Measurements from ENCODE around the gene SCMH1. TPM values are rescaled to one million over a fixed set of nuclear protein-coding genes. Genes with fewer than 3 reads are reported as not detected.

Gene SCMH1
- total RNA-seq, 1 experiment from 2014 or later = 25.9 TPM

- H3K4me3 Mint-ChIP-seq (ENCODE audit: low read depth, unreplicated experiment) = no peak overlapping the region
- no TSS peak for BruUV-seq (replicated peaks)
- peaks cover 100% of the 10 kb centered on the region for H3K27me3 Mint-ChIP-seq (ENCODE audit: unreplicated experiment)
These were observed 44.4 kb upstream of the SCMH1 start for GRCh38 chr1:41286486-41286885.

GRCh38 chr1:41285818-41286217 lies 43.7 kb upstream of the SCMH1 start:
- TF ChIP-seq, protein P1, sequence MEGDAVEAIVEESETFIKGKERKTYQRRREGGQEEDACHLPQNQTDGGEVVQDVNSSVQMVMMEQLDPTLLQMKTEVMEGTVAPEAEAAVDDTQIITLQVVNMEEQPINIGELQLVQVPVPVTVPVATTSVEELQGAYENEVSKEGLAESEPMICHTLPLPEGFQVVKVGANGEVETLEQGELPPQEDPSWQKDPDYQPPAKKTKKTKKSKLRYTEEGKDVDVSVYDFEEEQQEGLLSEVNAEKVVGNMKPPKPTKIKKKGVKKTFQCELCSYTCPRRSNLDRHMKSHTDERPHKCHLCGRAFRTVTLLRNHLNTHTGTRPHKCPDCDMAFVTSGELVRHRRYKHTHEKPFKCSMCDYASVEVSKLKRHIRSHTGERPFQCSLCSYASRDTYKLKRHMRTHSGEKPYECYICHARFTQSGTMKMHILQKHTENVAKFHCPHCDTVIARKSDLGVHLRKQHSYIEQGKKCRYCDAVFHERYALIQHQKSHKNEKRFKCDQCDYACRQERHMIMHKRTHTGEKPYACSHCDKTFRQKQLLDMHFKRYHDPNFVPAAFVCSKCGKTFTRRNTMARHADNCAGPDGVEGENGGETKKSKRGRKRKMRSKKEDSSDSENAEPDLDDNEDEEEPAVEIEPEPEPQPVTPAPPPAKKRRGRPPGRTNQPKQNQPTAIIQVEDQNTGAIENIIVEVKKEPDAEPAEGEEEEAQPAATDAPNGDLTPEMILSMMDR (IDR thresholded peaks at IDR 0.05; ENCODE audit: unreplicated experiment) = no peak
- CTCF ChIA-PET = no interaction called here
- peaks cover 100% of the 10 kb centered on the region for H3K27me3 Mint-ChIP-seq (ENCODE audit: unreplicated experiment)
- H3K9me3 Mint-ChIP-seq (ENCODE audit: low read depth, unreplicated experiment) = no peaks in the 10 kb centered on the region
- intact Hi-C loops (cut with micrococcal nuclease; ENCODE audit: unreplicated experiment) = no loop called here
- H3K4me1 Mint-ChIP-seq (ENCODE audit: low read depth, unreplicated experiment) = peaks cover 8% of the 10 kb centered on the region
- no TSS peak for BruUV-seq (replicated peaks)
- no peak overlapping the region for H3K4me3 Mint-ChIP-seq (ENCODE audit: low read depth, unreplicated experiment)
- H3K27ac Mint-ChIP-seq (ENCODE audit: unreplicated experiment) = no peak overlapping the region
- no peak for DNase-seq
- no peaks in the 10 kb centered on the region for H3K36me3 Mint-ChIP-seq (ENCODE audit: insufficient read depth, unreplicated experiment)

More at GRCh38 chr1:41286486-41286885, 44.4 kb upstream of the SCMH1 start:
- Mint-ChIP-seq H3K36me3 (ENCODE audit: insufficient read depth, unreplicated experiment) (no peaks in the 10 kb centered on the region), H3K9me3 (ENCODE audit: low read depth, unreplicated experiment) (no peaks in the 10 kb centered on the region), H3K4me1 (ENCODE audit: low read depth, unreplicated experiment) (peaks cover 1% of the 10 kb centered on the region), H3K27ac (ENCODE audit: unreplicated experiment) (no peak overlapping the region)
- CTCF ChIA-PET = no interaction called here
- no peak for DNase-seq
- intact Hi-C loops (cut with micrococcal nuclease; ENCODE audit: unreplicated experiment) = no loop called here
- TF ChIP-seq, protein P1 (IDR thresholded peaks at IDR 0.05; ENCODE audit: unreplicated experiment) = no peak

GRCh38 chr1:41284121-41284520 lies 42.0 kb upstream of the SCMH1 start:
- Mint-ChIP-seq H3K36me3 (ENCODE audit: insufficient read depth, unreplicated experiment) (no peaks in the 10 kb centered on the region), H3K27me3 (ENCODE audit: unreplicated experiment) (peaks cover 100% of the 10 kb centered on the region), H3K27ac (ENCODE audit: unreplicated experiment) (no peak overlapping the region), H3K4me3 (ENCODE audit: low read depth, unreplicated experiment) (no peak overlapping the region), H3K4me1 (ENCODE audit: low read depth, unreplicated experiment) (peaks cover 9% of the 10 kb centered on the region), H3K9me3 (ENCODE audit: low read depth, unreplicated experiment) (no peaks in the 10 kb centered on the region)
- TF ChIP-seq, protein P1 (IDR thresholded peaks at IDR 0.05; ENCODE audit: unreplicated experiment) = no peak
- DNase-seq = no peak
- CTCF ChIA-PET = no interaction called here
- BruUV-seq (replicated peaks) = no TSS peak
- intact Hi-C loops (cut with micrococcal nuclease; ENCODE audit: unreplicated experiment) = loop anchor here (5.0 kb wide), 1 partner anchor 148 kb away; no protein-coding TSS in a partner anchor

- no TSS peak for BruUV-seq (replicated peaks)
- H3K9me3 Mint-ChIP-seq (ENCODE audit: low read depth, unreplicated experiment) = no peaks in the 10 kb centered on the region
- intact Hi-C loops (cut with micrococcal nuclease; ENCODE audit: unreplicated experiment) = loop anchor here (5.0 kb wide), 1 partner anchor 150 kb away; no protein-coding TSS in a partner anchor
- H3K36me3 Mint-ChIP-seq (ENCODE audit: insufficient read depth, unreplicated experiment) = no peaks in the 10 kb centered on the region
- no peak overlapping the region for H3K27ac Mint-ChIP-seq (ENCODE audit: unreplicated experiment)
- TF ChIP-seq, protein P1 (IDR thresholded peaks at IDR 0.05; ENCODE audit: unreplicated experiment) = peak; percentile 89
- peaks cover 9% of the 10 kb centered on the region for H3K4me1 Mint-ChIP-seq (ENCODE audit: low read depth, unreplicated experiment)
- peak; percentile 65 for DNase-seq
- no peak overlapping the region for H3K4me3 Mint-ChIP-seq (ENCODE audit: low read depth, unreplicated experiment)
- H3K27me3 Mint-ChIP-seq (ENCODE audit: unreplicated experiment) = peaks cover 100% of the 10 kb centered on the region
- CTCF ChIA-PET = interaction anchor here (1.0 to 1.8 kb wide), 4 partner anchors 12 to 234 kb away, joined by 3 to 13 read pairs (median 4); no protein-coding TSS in a partner anchor
These were observed 40.7 kb upstream of the SCMH1 start for GRCh38 chr1:41282679-41283317.
